Heart left ventricle (tissue), 16 donors: ENCODE data around the gene NDST1. TPM values are rescaled to one million over a fixed set of nuclear protein-coding genes. Genes with fewer than 3 reads are reported as not detected.

ENCODE experiments used
- ATAC-seq, 4 donors: fragments of 200-7000 bp; cut with Tn5 transposase; one replicate each; pipeline ENCODE4 v1.9.1; 2020 to 2022; ENCODE audit warnings: moderate library complexity in 4 of 4, mild to moderate bottlenecking in 3 of 4, moderate number of reproducible peaks in 1 of 4
- DNase-seq, 5 donors: peaks; one replicate each; pipeline ENCODE4 v3.0.0-alpha.2; 2020
- H3K27ac ChIP-seq, 12 donors: fragments of 200-600 bp; sonication (generic) in 4 of 12; one replicate each; pipeline versions ENCODE4 v1.5.0 to v1.8.0; 2016 to 2022; ENCODE audit warnings: mild to moderate bottlenecking in 2 of 12
- H3K27me3 ChIP-seq, 9 donors: fragments of 200-600 bp; sonication (generic) in 2 of 9; one replicate each; pipeline versions ENCODE4 v1.5.1 to v1.8.0; 2016 to 2022; ENCODE audit warnings: mild to moderate bottlenecking in 3 of 9
- H3K36me3 ChIP-seq, 9 donors: fragments of 200-600 bp; sonication (generic) in 2 of 9; one replicate each; pipeline versions ENCODE4 v1.5.0 to v1.8.0; 2018 to 2022; ENCODE audit warnings: mild to moderate bottlenecking in 2 of 9
- H3K4me1 ChIP-seq, 12 donors: fragments of 200-600 bp; sonication (generic) in 4 of 12; one replicate each; pipeline versions ENCODE4 v1.5.0 to v1.8.0; 2016 to 2022; ENCODE audit warnings: mild to moderate bottlenecking in 3 of 12
- H3K4me3 ChIP-seq, 12 donors: fragments of 200-600 bp; sonication (generic) in 4 of 12; one replicate each; pipeline versions ENCODE4 v1.5.0 to v1.8.0; 2017 to 2022; ENCODE audit warnings: mild to moderate bottlenecking in 9 of 12, moderate library complexity in 4 of 12
- H3K9me3 ChIP-seq, 12 donors: fragments of 200-600 bp; sonication (generic) in 4 of 12; one replicate each; pipeline versions ENCODE4 v1.5.0 to v1.8.0; 2016 to 2022; ENCODE audit warnings: mild to moderate bottlenecking in 1 of 12
- CTCF ChIP-seq, 12 donors: fragments of 200-600 bp; sonication (generic) in 4 of 12; IDR thresholded peaks; one replicate each; pipeline versions ENCODE4 v1.5.0 to v1.8.0; 2018 to 2022; ENCODE audit warnings: antibody characterized with exemption in 12 of 12, mild to moderate bottlenecking in 5 of 12
- POLR2A ChIP-seq, 2 donors: fragments of 450-650 bp; IDR thresholded peaks; one replicate each; pipeline ENCODE4 v1.6.1; 2017; ENCODE audit warnings: antibody characterized with exemption in 2 of 2, mild to moderate bottlenecking in 2 of 2, moderate library complexity in 2 of 2
- WGBS, 4 donors: extraction: QIAGEN DNeasy Blood & Tissue Kit in 2 of 4; methylation state at CpG; one replicate each; pipeline versions ENCODE4 v1.1.5 to v1.1.7; 2013 to 2018; 5-methylcytosine and 5-hydroxymethylcytosine counted together
- intact Hi-C, 10 donors: fragments of 100-400 bp; cut with DNase I; formaldehyde crosslinking; loops; one replicate each; pipeline versions ENCODE4 v1.11.1 to v1.14.2; 2022
- polyA plus RNA-seq, 2 donors: library from polyadenylated mRNA; stranded (reverse); fragments of 200-250 nt; gene quantifications; one replicate each; pipeline ENCODE4 v1.2.3, GENCODE V29; 2013
- total RNA-seq, 9 donors: library from RNA; depleted of rRNA in 2 of 9; stranded (reverse); fragments of >200 nt in 2 of 9; fragmentation: NEBNext Ultra II Directional in 3 of 9; extraction: Animal tissue kit (Norgen Biotek cat#: 25700) in 3 of 9; gene quantifications; one replicate each; pipeline versions ENCODE4 v1.1.0 to v1.2.4, GENCODE V29; 2016 to 2023
- donor health status: ischemic (EF 13 %, LVEDD 7.1; RV severe dilation, severe dysfunction).
- donor health status: healthy with polysubstance abuse.
- donor health status: DM: no; HTN: yes; CAD: no.
- donor health status: DM: no; HTN: no; CAD: no.
- donor health status: ischemic (EF 25% LVEDD 6.9; RV normal size, moderate dysfunction).
- donor health status: ischemic (EF 25% LVEDD 5.7; RV mildly dilated, moderate dysfunction).
- donor health status: healthy.
- donor health status: DM: yes; HTN: yes; CAD: no.
- donor health status: ischemic (EF 35%, LVEDD 5.7; RV mildly dilated, moderate dysfunction).
- donor health status: nonischemic (EF 11% LVEDD 7.7; RV severe dilation, severe dysfunction).
- donor health status: DM: yes; HTN: yes; CAD: no.
- donor health status: PGD.
- donor health status: ischemic (EF 29% LVEDD 5.4; RV normal size, mild dysfunction).
- donor health status: nonischemic (EF 23%, LVEDD 6.1; RV moderate dilation, normal function).

The NDST1 gene
- total and polyA plus RNA-seq, 11 donors = 32.1 to 156 (median 68.5) TPM

- Histone ChIP-seq H3K27me3 (no peaks in the 10 kb centered on the region), H3K36me3 (peaks cover 0 to 7% (median 0%) of the 10 kb centered on the region in 9 donors), H3K4me3 (peak overlapping the region; percentile 70 to 100 (median 97)), H3K4me1 (peaks cover 30 to 60% (median 52%) of the 10 kb centered on the region in 12 donors), H3K9me3 (no peaks in the 10 kb centered on the region), H3K27ac (peak overlapping the region; percentile 94 to 100 (median 97))
- intact Hi-C loops = loop anchor here in 9 of 10 donors (2.0 to 10.0 kb wide), 5 partner anchors 34 to 58 kb away; no protein-coding TSS in a partner anchor
- ATAC-seq (peak; percentile 17 to 46 (median 22)), DNase-seq (peak; percentile 71 to 77 (median 75))
- 1 to 4% (median 1%) methylated on average over 7 to 60 of the region's 60 CpGs for WGBS, 4 donors
- TF ChIP-seq CTCF (IDR thresholded peaks at IDR 0.05) = peak in 2 of 12 donors; percentile 27 to 29
- no peak for TF ChIP-seq POLR2A (IDR thresholded peaks at IDR 0.05)
Observed at GRCh38 chr5:150486402-150487198, 21.3 kb upstream of the NDST1 start.

- ATAC-seq (peak; percentile 23 to 53 (median 32)), DNase-seq (peak in 3 of 5 donors; percentile 46 to 70 (median 60))
- Histone ChIP-seq H3K27me3 (no peaks in the 10 kb centered on the region), H3K27ac (peak overlapping the region; percentile 94 to 100 (median 97)), H3K4me3 (peak overlapping the region; percentile 70 to 100 (median 97)), H3K4me1 (peaks cover 34 to 68% (median 60%) of the 10 kb centered on the region in 12 donors), H3K9me3 (no peaks in the 10 kb centered on the region), H3K36me3 (peaks cover 0 to 9% (median 0%) of the 10 kb centered on the region in 9 donors)
- peak in 7 of 12 donors; percentile 15 to 50 (median 27) for TF ChIP-seq CTCF (IDR thresholded peaks at IDR 0.05)
- TF ChIP-seq POLR2A (IDR thresholded peaks at IDR 0.05) = no peak
- WGBS, 4 donors = 28 to 35% (median 29%) methylated on average over 10 of the region's 10 CpGs
- intact Hi-C loops = loop anchor here in 9 of 10 donors (2.0 to 10.0 kb wide), 5 partner anchors 35 to 57 kb away; no protein-coding TSS in a partner anchor
Observed at GRCh38 chr5:150487199-150488061, 20.5 kb upstream of the NDST1 start.

GRCh38 chr5:150488519-150489359, 19.2 kb upstream of the NDST1 start:
- 5 to 15% (median 8%) methylated on average over 11 of the region's 11 CpGs for WGBS, 4 donors
- peak overlapping the region; percentile 94 to 100 (median 97) for H3K27ac ChIP-seq
- peaks cover 0 to 9% (median 3%) of the 10 kb centered on the region in 9 donors for H3K36me3 ChIP-seq
- no peak for TF ChIP-seq CTCF (IDR thresholded peaks at IDR 0.05)
- TF ChIP-seq POLR2A (IDR thresholded peaks at IDR 0.05) = no peak
- H3K4me1 ChIP-seq = peaks cover 34 to 77% (median 68%) of the 10 kb centered on the region in 12 donors
- H3K9me3 ChIP-seq = no peaks in the 10 kb centered on the region
- H3K27me3 ChIP-seq = no peaks in the 10 kb centered on the region
- peak overlapping the region in 9 of 12 donors; percentile 4 to 100 (median 93) for H3K4me3 ChIP-seq
- intact Hi-C loops = loop anchor here in 8 of 10 donors (2.0 to 10.0 kb wide), 5 partner anchors 34 to 56 kb away; no protein-coding TSS in a partner anchor
- ATAC-seq (peak; percentile 64 to 66 (median 66)), DNase-seq (peak; percentile 80 to 87 (median 83))
